SK-N-SH (cell line): Measurements from ENCODE around the gene COL10A1. TPM values are rescaled to one million over a fixed set of nuclear protein-coding genes. Genes with fewer than 3 reads are reported as not detected.

Experiments
- CTCF ChIA-PET: fragments of 300-600, 350-600 bp; formaldehyde crosslinking; extraction: SDS; loops from one replicate; lab custom pipeline; 2021; lab: Yijun Ruan, JAX
- POLR2A ChIA-PET: fragments of 350-600 bp; sonication (Branson Sonifier 250); formaldehyde crosslinking; extraction: SDS; loops from one replicate; lab custom pipeline; 2020; ENCODE audit warnings: antibody characterized with exemption, inconsistent platforms; lab: Yijun Ruan, JAX
- DNase-seq: peaks from one replicate; pipeline ENCODE4 v3.0.0; 2012
- H2AFZ ChIP-seq: fragments of 200-600 bp; sonication (generic); 2 replicates; pipeline ENCODE4 v1.8.1; 2016; ENCODE audit warnings: antibody characterized with exemption, mild to moderate bottlenecking, low read depth
- H3F3A ChIP-seq: fragments of 200-600 bp; sonication (generic); replicated peaks from 2 replicates; pipeline ENCODE3; 2016; ENCODE audit warnings: antibody characterized with exemption, mild to moderate bottlenecking; ENCODE audit not compliant: insufficient read depth
- H3K27ac ChIP-seq, 2 experiments: fragments of 200-500 bp in 1 of 2; fragments of 200-600 bp in 1 of 2; sonication (Bioruptor generic) in 1 of 2; sonication (generic), shearing (Covaris generic) in 1 of 2; 2 replicates each; pipeline versions ENCODE4 v1.5.1 to v1.6.1; 2014 to 2016; ENCODE audit warnings: low read depth in 2 of 2, inconsistent platforms in 1 of 2, low read length in 1 of 2, mild to moderate bottlenecking in 1 of 2, mixed read lengths in 1 of 2
- H3K27me3 ChIP-seq: fragments of 200-600 bp; sonication (generic), shearing (Covaris generic); 2 replicates; pipeline ENCODE4 v1.6.1; 2016; ENCODE audit warnings: mixed run types; ENCODE audit not compliant: insufficient read depth
- H3K36me3 ChIP-seq, 2 experiments: fragments of 200-500 bp in 1 of 2; fragments of 200-600 bp in 1 of 2; sonication (Bioruptor generic) in 1 of 2; sonication (generic) in 1 of 2; replicated peaks in 1 of 2; 2 replicates each; pipeline versions ENCODE3 to v1.5.1; 2014 to 2016; ENCODE audit warnings: low read length in 1 of 2, mild to moderate bottlenecking in 1 of 2; ENCODE audit not compliant: insufficient read depth in 2 of 2, control insufficient read depth in 1 of 2
- H3K4me1 ChIP-seq, 2 experiments: fragments of 200-500 bp in 1 of 2; fragments of 200-600 bp in 1 of 2; sonication (Bioruptor generic) in 1 of 2; sonication (generic), shearing (Covaris generic) in 1 of 2; 2 replicates each; pipeline versions ENCODE4 v1.5.1 to v1.6.1; 2014 to 2016; ENCODE audit warnings: low read depth in 1 of 2, low read length in 1 of 2, mixed run types in 1 of 2; ENCODE audit not compliant: insufficient read depth in 2 of 2, control insufficient read depth in 1 of 2
- H3K4me2 ChIP-seq: fragments of 200-600 bp; sonication (generic), shearing (Covaris generic); 2 replicates; pipeline ENCODE4 v1.6.1; 2017; ENCODE audit warnings: mixed run types
- H3K4me3 ChIP-seq, 2 experiments: fragments of 200-500 bp in 1 of 2; fragments of 200-600 bp in 1 of 2; sonication (Bioruptor generic) in 1 of 2; sonication (generic), shearing (Covaris generic) in 1 of 2; 2 replicates each; pipeline versions ENCODE4 v1.5.1 to v1.8.1; 2014 to 2016; ENCODE audit warnings: low read depth in 2 of 2, inconsistent platforms in 1 of 2, low read length in 1 of 2, mild to moderate bottlenecking in 1 of 2, mixed read lengths in 1 of 2, moderate library complexity in 1 of 2
- H3K79me2 ChIP-seq: fragments of 200-600 bp; sonication (generic); 2 replicates; pipeline ENCODE4 v1.8.1; 2017; ENCODE audit warnings: mild to moderate bottlenecking; ENCODE audit not compliant: insufficient read depth
- H3K9ac ChIP-seq: fragments of 200-600 bp; sonication (generic); 2 replicates; pipeline ENCODE4 v1.6.1; 2017; ENCODE audit warnings: mixed run types
- H3K9me2 ChIP-seq: fragments of 200-600 bp; sonication (generic); 2 replicates; pipeline ENCODE4 v1.6.1; 2017; ENCODE audit warnings: mixed run types
- H3K9me3 ChIP-seq: fragments of 200-600 bp; sonication (generic); 2 replicates; pipeline ENCODE4 v1.6.1; 2017; ENCODE audit warnings: mixed run types, mild to moderate bottlenecking, moderate library complexity
- H4K20me1 ChIP-seq: fragments of 200-600 bp; sonication (generic); 2 replicates; pipeline ENCODE4 v1.6.1; 2017; ENCODE audit warnings: mild to moderate bottlenecking, mixed run types; ENCODE audit not compliant: insufficient read depth
- CHD2 ChIP-seq: fragments of 150-350 bp; IDR thresholded peaks from 2 replicates; pipeline ENCODE4 v1.6.1; 2018; ENCODE audit warnings: low read length; ENCODE audit not compliant: partially characterized antibody
- CTCF ChIP-seq: fragments of 200-600 bp; sonication (generic); IDR thresholded peaks from 2 replicates; pipeline ENCODE4 v1.6.1; 2017; ENCODE audit warnings: antibody characterized with exemption, mild to moderate bottlenecking, moderate library complexity
- FOSL2 ChIP-seq: IDR thresholded peaks from 2 replicates; pipeline ENCODE4 v1.4.0; 2012; ENCODE audit warnings: low read depth, mild to moderate bottlenecking, moderate library complexity, borderline replicate concordance
- FOXJ3 ChIP-seq: sonication (generic); formaldehyde crosslinking; IDR thresholded peaks from 2 replicates; pipeline ENCODE4 v1.5.1; 2020; ENCODE audit warnings: mild to moderate bottlenecking, missing genetic modification reagents
- IRF3 ChIP-seq: fragments of 150-350 bp; IDR thresholded peaks from 2 replicates; pipeline ENCODE4 v1.6.1; 2016; ENCODE audit warnings: mild to moderate bottlenecking, low read depth, low read length
- MEF2A ChIP-seq: IDR thresholded peaks from 2 replicates; pipeline ENCODE4 v1.4.0; 2012; ENCODE audit warnings: low read depth, borderline replicate concordance
- MXI1 ChIP-seq: IDR thresholded peaks from 2 replicates; pipeline ENCODE4 v1.6.1; 2012; ENCODE audit warnings: mild to moderate bottlenecking, low read depth, low read length, improper control_type of control experiment
- NRF1 ChIP-seq: IDR thresholded peaks from 2 replicates; pipeline ENCODE4 v1.6.1; 2012; ENCODE audit warnings: low read depth, mild to moderate bottlenecking, low read length
- RCOR1 ChIP-seq: fragments of 150-350 bp; IDR thresholded peaks from 2 replicates; pipeline ENCODE4 v1.6.1; 2017; ENCODE audit warnings: antibody characterized with exemption, low read length
- RFX5 ChIP-seq: IDR thresholded peaks from 2 replicates; pipeline ENCODE4 v1.6.1; 2012; ENCODE audit warnings: mild to moderate bottlenecking, improper control_type of control experiment, low read length
- RXRA ChIP-seq: IDR thresholded peaks from 2 replicates; pipeline ENCODE4 v1.4.0; 2012; ENCODE audit warnings: low read depth, mild to moderate bottlenecking, borderline replicate concordance
- SIN3A ChIP-seq: IDR thresholded peaks from 2 replicates; pipeline ENCODE4 v1.6.1; 2012; ENCODE audit warnings: low read depth, mild to moderate bottlenecking, low read length, moderate library complexity, borderline replicate concordance
- TAF1 ChIP-seq: IDR thresholded peaks from 2 replicates; pipeline ENCODE4 v1.6.1; 2012; ENCODE audit warnings: low read depth, mild to moderate bottlenecking, low read length, moderate library complexity, borderline replicate concordance
- USF2 ChIP-seq: fragments of 150-350 bp; IDR thresholded peaks from 2 replicates; pipeline ENCODE4 v1.6.1; 2017; ENCODE audit warnings: antibody characterized with exemption, low read length, low read depth, borderline replicate concordance
- YY1 ChIP-seq: IDR thresholded peaks from 2 replicates; pipeline ENCODE4 v1.4.0; 2012; ENCODE audit warnings: low read depth, mild to moderate bottlenecking
- WGBS: methylation state at CpG from one replicate; pipeline ENCODE4 v1.1.6; 2017; ENCODE audit warnings: low lambda C conversion rate; 5-methylcytosine and 5-hydroxymethylcytosine counted together
- polyA plus RNA-seq, 3 experiments: library from polyadenylated mRNA; depleted of rRNA; stranded (reverse); fragments of >200 nt; gene quantifications; 2 replicates each; pipeline ENCODE4 v1.2.3, GENCODE V29; 2012

COL10A1 gene
- polyA plus RNA-seq, 1 of the 3 experiments (the other 2 are of a cell fraction): 5.1 TPM

- Histone ChIP-seq H3K4me1 (no peaks in the 10 kb centered on the region), H3K79me2 (no peaks in the 10 kb centered on the region), H3K27ac (no peak overlapping the region), H3K27me3 (no peaks in the 10 kb centered on the region), H3K9ac (no peak overlapping the region), H3K9me2 (no peaks in the 10 kb centered on the region), H3F3A (no peaks in the 10 kb centered on the region), H3K36me3 (no peaks in the 10 kb centered on the region), H4K20me1 (no peaks in the 10 kb centered on the region), H2AFZ (no peak overlapping the region), H3K4me2 (no peak overlapping the region), H3K4me3 (no peak overlapping the region), H3K9me3 (peaks cover 12% of the 10 kb centered on the region)
- 93% methylated on average over 2 of the region's 2 CpGs for WGBS
- no peak for TF ChIP-seq RXRA
- no peak for TF ChIP-seq CTCF
- TF ChIP-seq YY1: no peak
- TF ChIP-seq RCOR1: no peak
- no peak for TF ChIP-seq USF2
- TF ChIP-seq CHD2: no peak
- TF ChIP-seq IRF3: no peak
- TF ChIP-seq MEF2A: no peak
- no peak for TF ChIP-seq RFX5
- no peak for DNase-seq
- POLR2A ChIA-PET: no interaction called here
- CTCF ChIA-PET: interaction anchor here (1.1 kb wide), 1 partner anchor 42 kb away, joined by 3 read pairs; no protein-coding TSS in a partner anchor
Measured at GRCh38 chr6:116175344-116175743, 49.4 kb upstream of the COL10A1 start.

GRCh38 chr6:116173928-116174327 lies 48.0 kb upstream of the COL10A1 start:
- Histone ChIP-seq H3K9me3 (peaks cover 12% of the 10 kb centered on the region), H3K4me3 (no peak overlapping the region), H2AFZ (no peak overlapping the region), H3F3A (no peaks in the 10 kb centered on the region), H3K79me2 (no peaks in the 10 kb centered on the region), H3K36me3 (no peaks in the 10 kb centered on the region), H3K27ac (no peak overlapping the region), H3K4me1 (no peaks in the 10 kb centered on the region), H3K9ac (no peak overlapping the region), H3K27me3 (no peaks in the 10 kb centered on the region), H3K9me2 (no peaks in the 10 kb centered on the region), H4K20me1 (no peaks in the 10 kb centered on the region), H3K4me2 (no peak overlapping the region)
- DNase-seq: no peak
- WGBS: 60% methylated on average over 3 of the region's 3 CpGs
- POLR2A ChIA-PET: no interaction called here
- no peak for TF ChIP-seq FOXJ3
- no peak for TF ChIP-seq FOSL2
- TF ChIP-seq MXI1: no peak
- TF ChIP-seq SIN3A: no peak
- TF ChIP-seq NRF1: no peak
- no peak for TF ChIP-seq IRF3
- no peak for TF ChIP-seq TAF1
- CTCF ChIA-PET: interaction anchor here (1.3 kb wide), 2 partner anchors 10 to 43 kb away, joined by 3 read pairs; no protein-coding TSS in a partner anchor
